GM18502 (cell line): ENCODE measurements around the gene SIGLEC12.

Experiments used
- ATAC-seq: cut with Tn5 transposase; IDR thresholded peaks from one replicate; pipeline ENCODE4 v1.9.1; 2021; ENCODE audit warnings: mild to moderate bottlenecking; ENCODE audit not compliant: unreplicated experiment, poor library complexity

The SIGLEC12 gene

DNA sequence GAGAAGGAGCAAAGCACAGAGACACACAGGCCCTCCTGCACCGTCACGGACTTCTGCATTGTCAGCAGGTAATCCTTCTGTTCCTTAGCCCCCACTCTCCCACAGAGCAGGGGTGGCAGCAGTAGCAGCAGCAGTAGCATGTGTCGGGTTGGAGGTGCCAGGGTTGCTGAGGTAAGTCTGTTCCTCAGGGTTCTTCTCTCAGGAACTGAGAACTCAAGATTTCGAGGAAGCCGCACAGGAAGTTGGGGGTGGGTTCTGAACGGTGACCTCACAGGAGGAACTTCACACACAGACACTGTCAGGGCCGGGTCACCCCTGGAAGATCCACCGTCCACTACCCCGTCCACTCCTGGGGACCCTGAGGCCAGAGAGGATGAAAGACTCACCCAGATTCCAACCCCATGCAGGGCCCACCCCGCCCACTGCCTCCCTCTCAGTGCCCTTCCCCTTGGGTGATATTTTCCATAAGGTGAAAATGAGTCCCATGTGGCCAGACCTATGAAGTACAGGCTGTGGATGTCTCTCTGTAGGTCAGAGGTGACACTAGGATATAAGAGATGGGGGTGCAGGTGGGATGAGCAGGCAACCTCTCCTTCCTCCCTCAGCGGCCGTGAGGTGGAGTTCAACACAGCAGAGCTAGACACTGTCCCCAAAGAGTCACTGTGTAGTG lies at the start of gene SIGLEC12:
SIGLEC12 (minus strand) TSS at position 207 of the 670 bp plus-strand sequence; CDS start at position 140, 67 bp downstream.
- ATAC-seq, result no peak

- ATAC-seq, result no peak
Observed at GRCh38 chr19:51550848-51551672, 49.5 kb upstream of the SIGLEC12 start.

GRCh38 chr19:51549533-51550324 lies 48.1 kb upstream of the SIGLEC12 start:
- no peak for ATAC-seq

GRCh38 chr19:51548891-51549305 lies 47.3 kb upstream of the SIGLEC12 start:
- ATAC-seq, result no peak

DNA sequence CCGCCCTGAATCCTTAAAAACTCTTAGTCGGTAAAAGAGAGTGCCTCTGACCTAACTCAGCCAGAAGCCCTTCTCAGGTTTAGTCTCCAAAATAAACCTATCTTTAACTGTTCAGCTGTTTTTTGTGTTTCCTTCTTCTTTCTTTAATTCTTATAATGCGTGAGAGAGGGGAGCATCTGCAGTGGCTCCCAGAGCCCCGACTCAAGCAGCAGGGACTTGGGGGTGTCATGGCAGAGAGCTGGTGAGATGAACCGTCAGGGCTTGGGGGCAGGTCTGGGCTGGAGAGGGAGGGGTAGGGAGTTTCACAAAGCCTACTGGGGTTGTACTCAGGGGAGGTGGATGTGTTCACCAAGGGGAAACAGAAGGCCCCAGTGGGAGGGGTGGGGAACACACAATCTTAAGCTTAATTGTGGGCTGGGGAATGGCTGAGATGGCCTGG lies 46.6 kb upstream of the SIGLEC12 start:
- ATAC-seq, result no peak

GRCh38 chr19:51547397-51548212 lies 46.0 kb upstream of the SIGLEC12 start:
- ATAC-seq, result no peak

DNA sequence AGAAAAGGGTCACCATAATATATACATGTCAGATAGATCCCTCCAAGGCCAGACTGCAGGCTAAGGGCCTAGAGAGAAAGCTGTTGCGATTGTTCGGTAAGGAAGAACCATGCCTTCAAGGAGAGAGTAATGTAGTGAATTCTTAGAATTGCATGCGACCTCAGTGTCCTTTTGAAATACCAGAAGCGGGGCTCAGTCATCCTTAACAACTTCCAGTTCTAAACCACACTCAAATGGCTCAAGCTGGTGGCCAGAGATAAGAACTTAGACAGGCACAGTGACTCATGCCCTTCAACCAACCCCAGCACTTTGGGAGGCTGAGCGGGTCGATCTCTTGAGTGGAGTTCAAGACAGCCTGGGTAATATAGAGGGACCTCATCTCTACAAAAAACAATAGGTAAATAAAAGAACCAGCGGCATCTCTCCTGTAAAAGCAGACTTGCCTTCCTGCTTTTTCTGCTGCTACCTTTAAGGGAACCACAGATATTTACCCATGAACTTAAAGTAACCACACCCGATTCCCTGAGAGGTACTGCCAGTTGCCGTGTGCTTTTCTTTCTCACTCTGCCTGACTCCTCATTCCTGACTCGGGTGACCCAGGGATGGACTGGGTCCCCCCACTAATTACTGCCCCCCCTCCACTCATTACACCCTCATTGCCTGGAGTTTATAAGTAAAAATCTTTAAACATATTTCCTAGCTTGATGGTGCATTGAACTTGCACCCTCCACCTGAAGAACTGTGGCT lies 45.2 kb upstream of the SIGLEC12 start:
- no peak for ATAC-seq

- ATAC-seq, result no peak
Observed at GRCh38 chr19:51546107-51546649, 44.6 kb upstream of the SIGLEC12 start.

DNA sequence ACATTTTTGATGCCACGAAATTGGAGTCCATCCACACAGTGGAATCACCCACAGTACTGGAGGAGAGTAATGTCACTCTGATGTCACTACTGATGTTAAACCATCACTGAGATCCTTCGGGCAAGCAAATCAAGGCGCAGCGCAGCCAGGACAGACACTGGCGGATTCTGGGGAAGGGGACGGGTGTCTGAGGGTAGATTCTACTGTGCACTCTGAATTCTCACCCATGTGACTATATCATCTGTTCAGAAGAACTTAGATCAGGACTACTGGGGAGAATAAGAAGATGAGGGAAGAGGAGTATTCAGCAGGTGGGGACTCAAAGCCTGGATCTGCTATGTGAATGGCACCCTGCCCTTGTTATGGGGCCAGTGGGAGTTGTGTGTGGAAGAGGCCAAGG lies 42.4 kb upstream of the SIGLEC12 start:
- no peak for ATAC-seq

- no peak for ATAC-seq
Observed at GRCh38 chr19:51542699-51543098, 41.1 kb upstream of the SIGLEC12 start.

DNA sequence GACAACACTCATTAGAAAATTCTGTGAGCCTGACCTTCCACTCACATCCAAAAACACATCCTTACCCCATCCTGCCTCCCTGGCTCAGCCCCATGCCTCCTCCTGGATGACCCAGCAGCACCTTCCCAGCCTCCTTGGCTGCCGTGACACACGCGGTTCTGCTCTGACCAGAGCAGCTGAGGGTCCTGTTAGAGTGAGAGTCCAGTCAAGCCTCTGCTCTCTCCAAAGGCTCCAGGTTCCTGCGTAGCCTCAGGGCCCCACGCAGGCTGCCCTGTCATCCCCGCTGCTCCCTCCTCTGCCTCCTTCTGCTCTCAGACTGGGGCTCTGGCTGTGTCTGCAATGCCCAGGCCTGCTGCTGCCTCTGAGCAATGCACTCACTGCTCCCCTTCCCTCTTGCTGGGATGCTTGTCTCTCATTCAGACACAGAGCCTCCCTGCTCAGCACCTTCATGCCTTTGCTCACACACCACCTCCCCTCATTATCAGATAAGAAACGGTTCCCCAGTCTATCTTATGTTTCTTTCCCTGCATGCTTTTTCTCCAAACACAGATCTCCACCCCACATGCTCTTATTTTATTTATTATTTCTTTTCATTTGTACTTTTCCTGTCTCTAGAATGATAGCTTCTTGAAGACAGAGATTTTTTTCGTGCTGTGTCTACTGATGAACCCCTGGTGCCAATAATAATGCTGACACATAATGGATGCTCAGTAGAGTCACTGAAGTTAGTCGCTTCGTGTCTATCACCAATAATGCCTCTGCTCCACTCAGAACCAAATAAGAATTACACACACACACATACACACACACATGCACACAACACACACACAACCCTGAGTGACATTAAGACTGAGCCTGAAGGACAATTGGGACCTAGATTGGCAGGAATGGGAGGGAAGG lies 40.1 kb upstream of the SIGLEC12 start:
- ATAC-seq, result no peak

GRCh38 chr19:51539821-51540366 lies 38.3 kb upstream of the SIGLEC12 start:
- no peak for ATAC-seq

DNA sequence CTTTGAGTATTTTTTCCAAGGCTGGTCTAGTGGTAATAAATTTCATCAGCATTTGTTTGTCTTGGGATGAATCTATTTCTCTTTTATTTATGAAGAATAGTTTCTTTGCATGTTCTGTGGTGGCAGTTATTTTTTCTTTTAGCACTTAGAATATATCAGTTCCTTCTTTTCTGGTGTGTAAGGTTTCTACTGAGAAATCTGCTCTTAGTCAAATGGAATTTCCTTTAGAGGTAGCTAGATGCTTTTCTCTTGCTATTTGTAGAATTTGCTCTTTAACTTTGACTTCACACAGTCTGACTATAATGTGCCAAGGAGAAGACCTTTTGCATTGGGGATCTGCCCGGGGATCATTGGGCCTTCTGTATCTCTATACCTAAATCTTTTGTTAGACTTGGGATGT lies 33.9 kb upstream of the SIGLEC12 start:
- ATAC-seq, result no peak

GRCh38 chr19:51531349-51532315 lies 30.0 kb upstream of the SIGLEC12 start, which contains the start of gene SIGLEC6:
SIGLEC6 (minus strand) TSS chr19:51531670; CDS start chr19:51531648, 22 bp downstream.
- peak; percentile 70 for ATAC-seq

DNA sequence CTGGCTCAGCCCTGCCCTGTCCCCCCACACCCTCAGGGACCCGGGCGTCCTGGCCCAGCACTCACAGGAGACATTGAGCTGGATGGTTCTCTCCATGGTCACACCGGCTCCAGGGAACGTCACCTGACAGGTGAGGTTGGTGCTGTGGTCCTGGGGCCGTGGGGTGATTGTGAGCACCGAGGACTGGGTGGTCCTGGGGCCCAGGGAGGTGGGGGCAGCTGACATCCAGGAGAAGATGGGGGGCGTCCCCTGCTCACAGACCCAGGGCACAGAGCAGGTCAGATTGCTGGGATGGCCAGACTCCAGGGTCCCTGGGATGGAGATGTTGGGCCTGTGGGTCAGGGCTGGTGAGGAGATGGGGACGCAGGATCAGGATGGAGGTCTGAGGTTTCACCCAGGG lies 29.0 kb upstream of the SIGLEC12 start:
- no peak for ATAC-seq

DNA sequence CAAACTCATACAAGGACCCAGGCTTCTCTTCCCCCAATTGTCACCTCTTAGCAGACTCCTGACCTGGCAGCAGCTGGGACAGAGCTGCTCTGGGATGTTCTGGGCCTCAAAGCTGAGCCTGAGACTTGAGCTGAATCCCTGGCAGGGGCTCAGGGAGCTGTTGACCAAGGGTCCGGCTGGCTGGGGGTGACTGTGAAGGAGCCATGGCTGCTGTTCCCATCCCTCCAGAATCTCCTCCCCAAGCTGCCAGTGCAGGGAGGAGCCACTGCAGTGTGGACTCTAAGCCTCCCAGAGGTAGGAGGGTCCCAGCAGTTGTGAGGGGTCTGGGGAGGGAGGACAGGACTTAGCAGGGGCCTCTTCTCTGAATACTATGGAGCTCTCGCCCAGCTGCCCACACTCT lies 27.7 kb upstream of the SIGLEC12 start:
- ATAC-seq, result no peak

GRCh38 chr19:51525651-51526050 lies 24.1 kb upstream of the SIGLEC12 start:
- no peak for ATAC-seq
